ENCODE results near the gene AGO4. TPM values are rescaled to one million over a fixed set of nuclear protein-coding genes. Genes with fewer than 3 reads are reported as not detected.
"Not testable (repeated sequence)": the region's sequence is repeated elsewhere in the genome, so short reads cannot be mapped to it uniquely, and the experiment has no call there.

The AGO4 gene
- total RNA-seq = 53.9 TPM

DNA sequence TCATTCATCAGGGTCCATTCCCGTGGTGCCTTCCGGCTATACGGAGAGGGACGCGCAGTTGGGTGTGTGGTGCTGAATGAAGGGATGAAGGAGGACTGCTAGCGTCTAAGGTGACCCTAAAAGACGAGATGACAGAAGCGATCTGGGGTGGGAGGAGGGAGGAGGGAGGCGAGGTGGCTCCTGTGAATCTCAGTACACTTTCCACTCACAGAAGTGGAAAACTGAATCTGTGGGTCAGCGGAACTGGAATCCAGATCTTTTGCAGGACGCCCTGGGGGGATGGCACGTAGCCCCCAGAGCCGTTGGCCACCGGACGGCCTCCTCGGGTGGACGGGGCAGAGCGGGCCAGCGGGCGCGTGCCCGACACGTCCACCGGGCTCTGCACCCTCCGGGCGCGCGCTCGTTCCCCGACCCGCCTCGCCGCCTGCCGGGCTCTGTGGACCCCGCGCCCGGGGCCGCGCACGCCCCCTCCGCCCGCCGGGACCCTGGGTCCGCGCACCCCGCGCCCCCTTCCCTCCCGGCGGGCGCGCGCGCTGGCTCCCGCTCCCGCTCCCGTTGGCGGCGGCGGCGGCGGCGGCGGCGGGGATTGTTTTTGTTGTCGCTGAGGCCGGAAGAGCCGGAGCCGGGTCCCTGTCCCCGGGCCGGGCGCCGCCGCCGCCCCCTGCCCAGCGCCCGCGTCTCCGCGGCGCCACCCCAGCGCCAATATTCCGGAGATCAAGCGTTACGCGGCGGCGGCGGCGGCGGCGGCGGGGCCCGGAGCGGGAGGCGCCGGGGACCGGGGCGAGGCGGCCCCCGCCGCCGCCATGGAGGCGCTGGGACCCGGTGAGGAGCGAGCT, at the start of gene AGO4:
TSS of gene AGO4 (plus strand) at position 403 of the 836 bp plus-strand sequence. CDS start at position 804, 401 bp downstream.
- peak in 2 of 3 donors; percentile 53 to 56 for DNase-seq (ENCODE audit: low read depth in 2 of 3, low spot score in 2 of 3)

DNA sequence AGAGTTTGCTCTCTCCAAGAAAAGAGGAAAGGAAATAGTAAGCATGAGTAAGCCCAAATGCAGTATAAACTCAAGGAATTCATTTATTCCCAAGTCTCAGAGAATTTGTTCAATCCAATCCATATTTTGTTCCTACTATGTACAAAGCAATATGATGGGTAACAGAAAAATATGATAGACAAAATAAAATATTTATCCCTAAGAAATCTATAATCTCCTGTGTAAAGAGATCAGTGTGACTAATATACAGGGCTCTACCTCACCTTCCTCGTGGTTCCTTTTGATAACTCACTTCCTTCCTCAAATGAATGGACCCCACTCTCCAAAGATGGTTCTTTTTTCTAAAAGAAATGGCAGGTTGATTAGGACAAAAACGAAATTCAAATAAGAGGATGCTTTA, 45.7 kb upstream of the AGO4 start:
- peak in 2 of 3 donors; percentile 47 to 56 for DNase-seq (ENCODE audit: low read depth in 2 of 3, low spot score in 2 of 3)

DNA sequence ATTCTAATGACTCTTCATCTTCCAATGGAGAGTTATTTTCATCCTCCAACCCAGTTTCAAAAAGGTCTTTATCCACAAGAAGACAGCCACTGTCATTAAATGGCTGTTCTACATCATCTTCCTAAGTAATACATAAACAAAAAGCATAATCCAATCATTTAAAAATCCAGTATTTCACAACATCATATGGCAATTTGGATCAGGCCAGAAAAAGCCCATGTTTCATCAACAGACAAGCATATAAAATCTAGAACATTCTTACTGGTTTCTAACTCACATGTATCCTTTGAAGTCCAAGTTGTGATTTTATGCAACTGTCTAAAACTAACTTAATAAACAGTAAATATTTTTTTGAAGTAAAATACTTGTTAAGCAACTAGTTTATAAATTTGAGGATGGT, 44.6 kb upstream of the AGO4 start:
- DNase-seq (ENCODE audit: low read depth in 2 of 3, low spot score in 2 of 3) = no peak

DNA sequence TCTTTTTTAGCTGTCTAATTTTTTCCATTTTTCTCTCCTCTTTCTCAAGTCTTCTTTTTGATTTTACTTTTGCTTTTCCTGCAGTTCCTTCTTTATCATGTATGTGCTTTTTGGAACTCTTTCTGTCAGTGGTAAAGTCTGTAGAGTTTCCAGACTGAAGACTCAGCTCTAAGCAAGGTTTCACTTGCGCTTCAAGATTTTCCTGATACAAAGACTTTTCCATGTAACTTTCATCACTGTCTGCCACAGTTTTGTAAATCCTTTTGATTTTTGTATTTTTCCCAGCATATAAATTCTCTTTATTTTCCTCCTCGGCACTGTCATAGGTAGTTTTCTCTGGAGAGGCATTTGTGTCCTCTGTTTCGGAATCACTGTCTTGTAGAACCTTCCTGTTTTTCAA, 43.5 kb upstream of the AGO4 start:
- no peak for DNase-seq (ENCODE audit: low read depth in 2 of 3, low spot score in 2 of 3)

DNA sequence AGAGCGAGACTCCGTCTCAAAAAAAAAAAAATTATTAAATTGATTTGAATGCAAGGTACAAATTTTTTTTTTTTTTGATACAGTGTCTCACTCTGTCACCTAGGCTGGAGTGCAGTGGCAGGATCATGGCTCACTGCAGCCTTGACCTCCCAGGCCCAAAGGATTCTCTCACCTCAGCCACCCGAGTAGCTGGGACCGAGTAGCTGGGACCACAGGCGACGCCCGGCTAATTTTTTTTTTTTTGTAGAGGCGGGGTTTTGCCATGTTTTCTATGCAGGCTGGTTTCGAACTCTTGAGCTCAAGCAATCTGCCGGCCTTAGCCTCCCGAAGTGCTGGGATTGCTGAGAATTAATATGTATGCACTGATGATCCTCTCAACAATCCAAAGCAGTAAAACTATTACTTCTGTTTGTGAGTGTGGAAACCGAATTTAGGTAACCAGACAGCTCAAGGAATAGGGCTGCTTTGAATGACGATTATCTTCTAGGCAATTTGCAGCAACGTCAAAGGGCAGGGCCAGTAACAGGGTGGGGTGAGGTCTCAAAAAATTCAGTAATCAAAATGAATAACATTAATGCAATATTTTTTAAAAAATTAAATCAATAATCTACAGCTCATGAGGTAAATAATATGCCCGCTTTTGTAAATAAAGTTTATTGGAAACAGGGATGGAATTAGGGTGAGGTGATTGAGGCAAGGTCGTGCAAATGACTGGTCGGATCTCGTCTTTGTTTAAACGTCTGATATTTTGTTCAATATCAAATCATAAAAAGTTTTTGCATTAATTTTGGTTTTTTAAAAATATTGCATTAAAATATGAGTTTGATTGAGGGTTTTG, 39.2 kb upstream of the AGO4 start:
- DNase-seq (ENCODE audit: low read depth in 2 of 3, low spot score in 2 of 3) = no peak

DNA sequence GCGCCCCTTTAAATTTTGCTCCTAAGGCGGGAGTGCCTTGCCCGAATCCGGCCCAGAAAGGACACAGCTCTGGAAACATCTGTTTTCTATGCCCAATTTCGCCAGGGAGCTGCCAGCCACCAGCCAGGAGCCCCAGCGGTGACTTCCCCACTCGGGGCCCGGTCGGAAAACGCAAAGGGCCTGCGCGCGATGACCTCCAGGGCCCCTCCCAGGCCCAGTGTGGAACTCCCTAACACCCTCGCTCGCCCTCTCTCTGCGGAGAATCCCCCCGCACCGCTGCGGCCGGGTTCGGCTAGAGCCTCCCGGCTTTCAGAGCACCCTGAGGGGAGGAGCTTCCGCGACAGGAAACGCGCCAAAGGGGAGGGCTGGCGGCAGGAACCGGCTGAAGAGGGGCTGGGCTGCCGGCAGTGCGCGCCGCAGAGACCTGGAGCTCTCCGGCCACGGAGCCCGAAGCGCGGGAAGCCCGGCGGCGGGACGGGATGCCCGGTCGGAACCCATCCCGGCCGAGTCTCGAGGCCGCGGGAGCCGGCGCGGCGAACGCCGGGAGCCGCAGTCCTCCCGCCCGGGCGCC, 38.5 kb upstream of the AGO4 start:
- peak; percentile 46 to 94 (median 93) for DNase-seq (ENCODE audit: low read depth in 2 of 3, low spot score in 2 of 3)

DNA sequence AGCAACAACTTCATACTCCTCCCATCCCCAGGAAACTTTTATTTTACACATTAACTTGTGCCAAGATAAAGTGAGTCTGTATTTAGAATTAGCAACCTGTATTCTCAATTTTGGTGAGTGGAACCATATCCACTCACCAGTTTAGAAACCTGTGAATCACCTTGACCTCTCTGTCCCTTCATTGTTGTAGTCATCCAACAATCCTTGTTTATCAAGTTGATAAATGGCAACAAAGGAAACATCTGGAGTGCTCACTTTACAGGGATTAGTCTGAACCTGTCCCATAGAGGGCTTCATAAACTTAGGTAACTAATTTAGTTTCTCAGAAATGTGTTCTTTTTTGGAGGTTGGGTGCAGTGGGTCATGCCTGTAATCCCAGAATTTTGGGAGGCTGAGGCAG, 34.1 kb upstream of the AGO4 start:
- DNase-seq (ENCODE audit: low read depth in 2 of 3, low spot score in 2 of 3) = no peak

DNA sequence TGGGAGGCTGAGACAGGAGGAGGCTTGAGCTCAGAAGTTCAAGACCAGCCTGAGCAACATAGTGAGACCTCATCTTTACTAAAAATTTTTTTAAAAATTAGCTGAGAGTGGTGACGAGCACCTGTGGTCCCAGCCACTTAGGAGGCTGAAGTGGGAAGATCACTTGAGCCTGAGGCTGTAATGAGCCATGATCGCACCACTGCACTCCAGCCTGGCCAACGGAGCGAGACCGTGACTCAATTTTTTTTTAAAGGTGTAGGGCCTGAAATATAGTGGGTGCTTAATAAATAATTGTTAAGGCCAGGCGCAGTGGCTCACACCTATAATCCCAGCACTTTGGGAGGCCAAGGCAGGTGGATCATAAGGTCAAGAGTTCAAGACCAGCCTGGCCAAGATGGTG, 31.6 kb upstream of the AGO4 start:
- not testable (repeated sequence) for DNase-seq (ENCODE audit: low read depth in 2 of 3, low spot score in 2 of 3)

DNA sequence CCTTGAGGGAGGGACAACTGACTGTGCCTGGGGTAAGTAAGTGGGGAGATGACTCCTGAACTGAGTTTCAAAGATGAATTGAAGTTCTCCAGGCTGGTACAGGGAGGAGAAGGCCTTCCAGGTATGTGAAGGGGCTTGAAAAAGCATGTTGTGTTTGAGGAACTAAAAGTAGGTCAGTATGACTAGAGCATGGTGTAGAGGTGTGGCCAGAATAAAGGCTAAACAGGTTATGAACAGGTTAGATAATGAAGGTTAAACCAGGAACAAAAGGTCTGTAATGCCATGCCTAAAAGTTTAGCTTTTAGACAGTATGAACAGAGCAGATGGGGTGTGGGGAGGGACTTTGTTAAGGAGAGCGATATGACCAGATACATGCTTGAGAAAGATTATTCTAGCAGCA, 30.7 kb upstream of the AGO4 start:
- DNase-seq (ENCODE audit: low read depth in 2 of 3, low spot score in 2 of 3) = no peak

DNA sequence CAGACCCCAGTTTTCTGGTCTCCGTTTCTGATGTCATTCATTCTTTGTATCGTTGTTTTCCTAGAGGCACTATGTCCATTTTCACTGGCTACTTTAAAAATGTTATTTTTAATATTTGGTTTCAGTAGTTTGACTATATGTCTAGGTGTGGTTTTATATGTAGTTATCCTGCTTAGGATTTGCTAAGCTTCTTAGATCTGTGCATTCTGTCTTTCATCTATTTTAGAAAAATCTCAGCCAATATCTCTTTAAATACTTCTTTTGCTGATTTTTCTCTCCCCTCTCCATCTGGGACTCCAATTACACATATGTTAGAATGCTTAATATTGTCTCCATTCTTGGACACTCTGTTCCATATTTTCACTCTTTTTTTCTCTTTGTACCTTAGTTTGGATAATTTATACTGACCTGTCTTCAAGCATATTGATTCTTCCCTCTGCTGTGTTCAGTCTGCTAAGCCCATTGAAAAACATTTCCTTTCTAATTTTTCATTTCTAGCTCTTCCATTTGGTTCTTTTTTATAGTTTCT, 24.7 kb upstream of the AGO4 start:
- DNase-seq (ENCODE audit: low read depth in 2 of 3, low spot score in 2 of 3) = no peak

DNA sequence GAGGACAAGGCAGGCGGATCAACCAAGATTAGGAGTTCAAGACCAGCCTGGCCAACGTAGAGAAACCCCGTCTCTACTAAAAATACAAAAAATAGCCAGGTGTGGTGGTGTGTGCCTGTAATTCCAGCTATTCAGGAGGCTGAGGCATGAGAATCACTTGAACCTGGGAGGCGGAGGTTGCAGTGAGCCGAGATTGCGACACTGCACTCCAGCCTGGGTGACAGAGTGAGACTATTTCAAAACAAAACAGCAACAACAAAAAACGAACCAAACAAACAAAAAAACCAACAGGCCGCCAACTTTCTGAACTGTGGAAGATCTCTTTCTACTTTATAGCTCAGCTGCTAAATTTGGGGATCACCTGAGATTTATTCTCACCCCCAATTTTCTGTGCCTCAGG, 23.5 kb upstream of the AGO4 start:
- not testable (repeated sequence) for DNase-seq (ENCODE audit: low read depth in 2 of 3, low spot score in 2 of 3)

DNA sequence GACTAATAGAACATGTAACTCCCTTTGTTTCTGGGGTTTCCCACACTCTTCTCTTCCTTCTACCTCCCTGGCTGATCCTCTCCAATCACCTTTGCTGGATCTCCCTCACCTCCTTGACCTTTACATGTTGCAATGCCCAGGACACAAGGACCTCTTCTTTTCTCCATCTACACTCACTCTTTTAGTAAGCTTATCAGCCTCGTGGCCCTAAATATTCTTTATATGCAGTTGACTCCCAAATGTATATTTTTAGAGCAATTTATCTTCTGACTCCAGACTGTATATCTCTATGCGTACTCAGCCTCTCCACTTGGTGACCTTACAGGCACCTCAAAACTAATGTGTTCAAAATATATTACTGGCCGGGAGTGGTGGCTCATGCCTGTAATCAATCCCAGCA, 19.7 kb upstream of the AGO4 start:
- no peak for DNase-seq (ENCODE audit: low read depth in 2 of 3, low spot score in 2 of 3)

DNA sequence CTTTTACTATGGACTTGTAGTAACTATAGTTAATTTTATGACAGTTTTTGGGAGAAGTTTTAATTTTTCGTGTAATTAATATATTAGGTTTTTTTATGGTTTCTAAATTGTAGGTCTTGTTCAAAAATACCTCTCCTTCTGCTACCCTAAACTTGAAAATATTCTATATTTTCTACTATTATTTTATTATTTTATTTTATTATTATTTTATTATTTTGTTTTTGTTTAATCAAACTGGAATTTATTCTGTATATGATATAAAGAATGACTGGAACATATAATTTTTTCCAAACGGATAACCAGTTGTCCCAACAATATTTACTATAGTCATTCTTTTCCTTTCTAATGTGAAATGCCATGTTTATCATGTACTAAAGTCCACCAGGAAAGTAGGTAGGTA, 17.1 kb upstream of the AGO4 start:
- no peak for DNase-seq (ENCODE audit: low read depth in 2 of 3, low spot score in 2 of 3)

DNA sequence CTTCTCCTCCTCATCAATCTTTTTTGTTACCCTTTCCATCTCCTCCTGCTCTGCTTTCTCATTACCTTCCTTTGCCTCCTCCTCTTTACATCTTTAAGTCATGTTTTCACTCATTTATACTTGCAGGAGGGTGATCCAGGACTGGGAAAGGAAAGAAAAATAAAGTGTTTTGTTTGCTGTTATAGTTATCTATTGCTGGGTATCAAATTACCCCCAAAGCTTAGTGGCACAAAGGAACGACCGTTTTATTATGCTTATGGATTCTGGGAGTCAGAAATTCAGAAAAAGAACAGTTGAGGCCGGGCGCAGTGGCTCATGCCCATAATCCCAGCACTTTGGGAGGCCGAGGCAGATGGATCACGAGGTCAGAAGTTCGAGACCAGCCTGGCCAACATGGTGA, 12.5 kb upstream of the AGO4 start:
- DNase-seq (ENCODE audit: low read depth in 2 of 3, low spot score in 2 of 3) = no peak

DNA sequence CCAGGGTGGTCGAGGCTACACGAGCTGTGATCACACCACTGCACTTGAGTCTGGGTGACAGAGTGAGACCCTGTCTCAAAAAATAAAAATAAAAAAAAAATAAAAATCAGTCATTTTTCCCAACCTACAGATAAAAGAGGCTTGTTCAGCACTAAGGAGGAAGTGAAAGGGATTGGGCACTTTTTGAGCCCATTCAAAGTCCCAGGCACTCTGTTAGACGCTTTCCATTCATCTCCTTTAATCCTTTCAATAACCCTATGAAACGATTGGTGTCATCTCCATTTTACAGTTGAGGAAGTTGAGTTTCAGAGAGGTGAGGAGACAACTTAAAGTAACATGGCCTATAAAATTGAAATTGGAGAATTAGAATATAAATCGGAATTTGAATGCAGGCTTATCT, 10.4 kb upstream of the AGO4 start:
- DNase-seq (ENCODE audit: low read depth in 2 of 3, low spot score in 2 of 3) = no peak

DNA sequence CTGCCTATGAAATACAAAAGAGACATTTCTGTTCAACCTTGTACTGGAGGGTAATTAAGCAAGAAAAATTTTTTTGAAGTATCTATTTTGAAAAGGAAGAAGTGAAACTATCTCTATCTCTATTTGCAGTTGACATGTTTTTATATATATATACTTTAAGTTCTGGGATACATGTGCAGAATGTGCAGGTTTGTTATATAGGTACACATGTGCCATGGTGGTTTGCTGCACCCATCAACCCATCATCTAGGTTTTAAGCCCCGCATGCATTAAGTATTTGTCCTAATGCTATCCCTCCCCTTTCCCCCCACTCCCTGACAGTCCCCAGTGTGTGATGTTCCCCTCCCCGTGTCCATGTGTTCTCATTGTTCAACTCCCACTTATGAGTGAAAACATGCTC, 9.8 kb upstream of the AGO4 start:
- not testable (repeated sequence) for DNase-seq (ENCODE audit: low read depth in 2 of 3, low spot score in 2 of 3)

DNA sequence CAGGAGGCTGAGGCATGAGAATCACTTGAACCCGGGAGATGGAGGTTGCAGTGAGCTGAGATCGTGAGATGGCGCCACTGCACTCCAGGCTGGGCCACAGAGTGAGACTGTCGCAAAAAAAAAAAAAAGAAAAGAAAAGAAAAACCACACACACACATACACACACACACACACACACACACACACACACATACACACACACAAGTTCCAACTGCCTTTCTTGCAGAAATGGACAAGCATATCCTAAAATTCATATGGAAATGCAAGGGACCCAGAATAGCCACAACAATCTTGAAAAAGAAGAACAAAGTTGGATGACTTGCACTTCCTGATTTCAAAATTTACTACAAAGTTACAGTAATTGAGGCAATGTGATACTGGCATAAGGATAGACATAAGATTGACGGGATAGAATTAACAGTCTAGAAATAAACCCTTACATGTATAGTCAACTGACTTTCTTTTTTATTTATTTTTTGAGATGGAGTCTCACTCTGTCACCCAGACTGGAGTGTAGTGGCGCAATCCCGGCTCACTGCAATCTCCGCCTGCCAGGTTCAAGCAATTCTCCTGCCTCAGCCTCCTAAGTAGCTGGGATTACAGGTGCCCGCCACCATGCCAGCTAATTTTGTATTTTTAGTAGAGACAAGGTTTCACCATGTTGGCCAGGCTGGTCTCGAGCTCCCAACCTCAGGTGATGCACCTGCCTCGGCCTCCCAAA, 7.5 kb upstream of the AGO4 start:
- peak in 2 of 3 donors; percentile 51 to 81 for DNase-seq (ENCODE audit: low read depth in 2 of 3, low spot score in 2 of 3)

DNA sequence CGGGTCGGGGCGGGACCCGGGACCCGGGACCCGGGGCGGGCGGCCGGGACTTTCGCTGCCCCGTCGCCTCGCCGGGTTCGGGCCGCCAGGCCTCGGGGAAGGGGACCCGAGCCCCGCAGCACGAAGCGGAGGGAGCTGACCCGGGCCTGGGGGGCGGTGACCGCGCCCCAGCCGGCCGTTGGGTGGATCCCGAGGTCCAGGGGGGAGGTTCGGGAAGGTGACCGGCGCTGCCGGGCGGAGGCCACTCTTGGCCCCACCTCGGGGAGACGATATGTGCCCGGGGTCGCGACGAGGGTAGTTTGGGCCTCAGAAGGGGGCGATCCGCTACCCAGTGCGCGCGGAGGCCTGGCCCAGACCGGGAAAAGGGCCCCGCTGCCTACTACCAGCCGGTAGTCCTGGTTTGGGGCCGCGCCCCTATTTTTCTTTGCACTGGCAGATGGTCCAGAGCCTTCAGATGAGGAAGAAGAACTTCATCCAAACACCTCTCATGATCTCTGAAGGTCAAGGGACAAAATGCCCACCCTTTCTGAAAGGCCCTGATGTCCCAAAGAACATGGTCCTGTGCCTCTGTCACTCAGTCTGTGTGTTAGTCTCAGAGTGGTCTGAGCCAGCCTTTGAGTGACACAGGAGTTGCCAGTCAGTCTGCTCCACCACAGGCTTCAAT, 766 bp downstream of the AGO4 start:
- peak in 2 of 3 donors; percentile 25 to 41 for DNase-seq (ENCODE audit: low read depth in 2 of 3, low spot score in 2 of 3)

DNA sequence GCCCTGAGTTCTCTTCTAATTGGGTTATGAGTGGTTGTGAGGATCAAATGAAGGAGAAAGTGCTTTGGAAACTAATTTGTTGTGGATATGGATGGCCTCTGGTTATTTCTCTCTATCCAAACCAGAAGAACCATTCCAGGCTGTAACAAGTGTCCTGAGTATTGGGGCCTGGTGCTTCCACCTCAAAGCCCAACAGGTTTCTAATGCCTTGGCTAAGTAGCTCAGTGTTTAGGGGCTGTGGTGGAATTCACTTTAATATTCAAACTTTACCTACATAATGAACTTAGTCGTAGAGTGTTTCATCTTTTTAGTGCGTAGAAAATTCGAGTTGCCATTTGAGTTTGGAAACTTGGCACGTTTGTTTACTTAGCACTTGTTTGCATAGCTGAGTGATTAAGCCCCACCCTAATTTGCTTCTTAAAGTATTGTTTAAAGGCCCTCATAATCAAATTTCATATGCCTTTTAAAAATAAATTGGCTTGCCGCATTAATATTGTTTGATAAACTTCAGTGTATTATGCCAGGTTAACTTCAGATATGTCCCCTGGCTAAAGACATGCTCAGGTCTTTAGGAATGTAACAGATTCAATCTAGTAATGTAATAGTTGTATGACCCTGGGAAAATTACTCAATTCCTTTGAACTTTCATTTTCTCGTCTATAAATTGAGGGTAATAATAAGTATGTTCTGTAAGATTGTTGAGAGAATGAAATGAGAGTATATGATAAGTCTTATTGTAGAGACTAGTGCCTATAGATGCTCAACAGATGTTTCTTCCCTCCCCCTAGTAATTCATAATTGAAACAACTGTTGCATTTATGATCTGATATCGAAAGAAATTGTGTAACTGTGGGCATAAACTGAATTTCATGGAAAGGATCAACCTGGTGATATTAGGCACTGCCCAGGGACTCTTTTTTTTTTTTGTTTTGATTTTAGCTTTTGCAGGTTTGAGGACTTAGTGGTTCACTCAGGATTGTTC, 1.6 kb downstream of the AGO4 start:
- no peak for DNase-seq (ENCODE audit: low read depth in 2 of 3, low spot score in 2 of 3)

Measured in hematopoietic multipotent progenitor cell (in vitro differentiated cells).